SK-N-SH treated with all-trans-retinoic acid at 6 μM for 48 hours (cell line): ENCODE measurements around the gene TGFBRAP1.

Experiments used
- ATAC-seq: fragments of 200-7000 bp; cut with Tn5 transposase; 3 replicates; pipeline ENCODE4 v1.9.1; 2020; ENCODE audit warnings: mild to moderate bottlenecking, moderate library complexity
- BACH2 ChIP-seq: fragments of 250-450 bp; sonication (Bioruptor Pico); IDR thresholded peaks from 2 replicates; pipeline ENCODE4 v1.9.0; 2021; ENCODE audit warnings: mild to moderate bottlenecking, borderline replicate concordance
- CSDC2 ChIP-seq: fragments of 250-450 bp; sonication (Bioruptor Pico); IDR thresholded peaks from 2 replicates; pipeline ENCODE4 v1.5.0; 2020; ENCODE audit warnings: mild to moderate bottlenecking, moderate library complexity
- ESRRG ChIP-seq: fragments of 250-450 bp; sonication (Bioruptor Pico); IDR thresholded peaks from 2 replicates; pipeline ENCODE4 v1.6.1; 2021; ENCODE audit warnings: mild to moderate bottlenecking
- GLIS3 ChIP-seq: fragments of 250-450 bp; sonication (Bioruptor Pico); IDR thresholded peaks from 2 replicates; pipeline ENCODE4 v1.5.0; 2020; ENCODE audit warnings: mild to moderate bottlenecking, moderate library complexity
- ISL1 ChIP-seq: fragments of 250-450 bp; sonication (Bioruptor Pico); IDR thresholded peaks from 2 replicates; pipeline ENCODE4 v2.1.2; 2022; ENCODE audit warnings: mild to moderate bottlenecking, moderate library complexity
- OSR1 ChIP-seq: fragments of 250-450 bp; sonication (Bioruptor Pico); IDR thresholded peaks from 2 replicates; pipeline ENCODE4 v1.8.0; 2022; ENCODE audit warnings: moderate library complexity, mild to moderate bottlenecking, inconsistent platforms
- PATZ1 ChIP-seq: fragments of 250-450 bp; sonication (Bioruptor Pico); IDR thresholded peaks from 2 replicates; pipeline ENCODE4 v1.8.0; 2020; ENCODE audit warnings: mild to moderate bottlenecking, moderate library complexity, borderline replicate concordance
- PPARA ChIP-seq: fragments of 250-450 bp; sonication (Bioruptor Pico); IDR thresholded peaks from 2 replicates; pipeline ENCODE4 v1.5.0; 2020; ENCODE audit warnings: mild to moderate bottlenecking, borderline replicate concordance
- RARB ChIP-seq: fragments of 250-450 bp; sonication (Bioruptor Pico); IDR thresholded peaks from 2 replicates; pipeline ENCODE4 v1.8.0; 2021; ENCODE audit warnings: mild to moderate bottlenecking, moderate library complexity
- TCF4 ChIP-seq: fragments of 250-450 bp; sonication (Bioruptor Pico); IDR thresholded peaks from 2 replicates; pipeline ENCODE4 v1.8.0; 2021; ENCODE audit warnings: mild to moderate bottlenecking, moderate library complexity, borderline replicate concordance
- TOX ChIP-seq: fragments of 250-450 bp; sonication (Bioruptor Pico); IDR thresholded peaks from 2 replicates; pipeline ENCODE4 v1.8.0; 2021; ENCODE audit warnings: mild to moderate bottlenecking, moderate library complexity, borderline replicate concordance
- TSHZ2 ChIP-seq: fragments of 250-450 bp; sonication (Bioruptor Pico); IDR thresholded peaks from 2 replicates; pipeline ENCODE4 v1.5.0; 2020; ENCODE audit warnings: mild to moderate bottlenecking, moderate library complexity
- ZC3H10 ChIP-seq: fragments of 250-450 bp; sonication (Bioruptor Pico); IDR thresholded peaks from 2 replicates; pipeline ENCODE4 v1.5.1; 2021; ENCODE audit warnings: mild to moderate bottlenecking, moderate library complexity
- ZFP30 ChIP-seq: fragments of 450-650 bp; formaldehyde crosslinking; IDR thresholded peaks from 2 replicates; pipeline ENCODE4 v1.5.0; 2022; ENCODE audit warnings: mild to moderate bottlenecking, moderate library complexity
- ZNF565 ChIP-seq: fragments of 450-650 bp; formaldehyde crosslinking; conservative IDR thresholded peaks from 2 replicates; pipeline ENCODE4 v1.5.0; 2020; ENCODE audit warnings: low read depth, mild to moderate bottlenecking, moderate library complexity
- ZNF70 ChIP-seq: fragments of 450-650 bp; formaldehyde crosslinking; IDR thresholded peaks from 2 replicates; pipeline ENCODE4 v1.5.0; 2020; ENCODE audit warnings: mild to moderate bottlenecking, moderate library complexity
- ZNF8 ChIP-seq: fragments of 450-650 bp; formaldehyde crosslinking; IDR thresholded peaks from 2 replicates; pipeline ENCODE4 v1.5.0; 2020; ENCODE audit warnings: mild to moderate bottlenecking, moderate library complexity

Gene TGFBRAP1

GRCh38 chr2:105324101-105324500 is 5.4 kb downstream of the TGFBRAP1 start:
- ATAC-seq = no peak

GRCh38 chr2:105323111-105323510 is 6.4 kb downstream of the TGFBRAP1 start:
- no peak for TF ChIP-seq ZNF8 (CRISPR knock-in tag)
- no peak for TF ChIP-seq ZC3H10 (CRISPR knock-in tag)
- no peak for TF ChIP-seq ZFP30 (CRISPR knock-in tag)
- TF ChIP-seq TSHZ2 (CRISPR knock-in tag) = no peak
- no peak for TF ChIP-seq OSR1 (CRISPR knock-in tag)
- no peak for TF ChIP-seq PATZ1
- no peak for TF ChIP-seq PPARA
- TF ChIP-seq ESRRG (CRISPR knock-in tag) = no peak
- TF ChIP-seq ZNF70 (CRISPR knock-in tag) = no peak
- TF ChIP-seq BACH2 = no peak
- TF ChIP-seq TOX (CRISPR knock-in tag) = no peak
- TF ChIP-seq, all 23 proteins: peak for 0
- no peak for ATAC-seq

More at GRCh38 chr2:105324101-105324500, 5.4 kb downstream of the TGFBRAP1 start:
- no peak for TF ChIP-seq ZNF565
- no peak for TF ChIP-seq CSDC2 (CRISPR knock-in tag)
- no peak for TF ChIP-seq PATZ1

GRCh38 chr2:105321875-105322646 is 7.5 kb downstream of the TGFBRAP1 start:
- no peak for TF ChIP-seq TCF4 (CRISPR knock-in tag)
- ATAC-seq = no peak

- peak; percentile 51 for ATAC-seq
- TF ChIP-seq ZNF565 (no peak), BACH2 (no peak)
- TF ChIP-seq, all 23 proteins: peak for 0
These were observed 8.8 kb downstream of the TGFBRAP1 start for GRCh38 chr2:105320651-105321215.

GRCh38 chr2:105317937-105318336 is 11.6 kb downstream of the TGFBRAP1 start:
- TF ChIP-seq TSHZ2 (CRISPR knock-in tag) (no peak), PATZ1 (no peak), GLIS3 (CRISPR knock-in tag) (no peak), ZFP30 (CRISPR knock-in tag) (no peak), ISL1 (CRISPR knock-in tag) (no peak), RARB (CRISPR knock-in tag) (no peak)
- no peak for ATAC-seq
